ENCODE measurements around the gene KCNMB1. TPM values are rescaled to one million over a fixed set of nuclear protein-coding genes. Genes with fewer than 3 reads are reported as not detected.
A peak's percentile ranks its signal among the peaks of the same experiment; 100 is the strongest.

KCNMB1 gene
- total RNA-seq, result under 1 TPM; 0.74 to 0.83 TPM

DNA sequence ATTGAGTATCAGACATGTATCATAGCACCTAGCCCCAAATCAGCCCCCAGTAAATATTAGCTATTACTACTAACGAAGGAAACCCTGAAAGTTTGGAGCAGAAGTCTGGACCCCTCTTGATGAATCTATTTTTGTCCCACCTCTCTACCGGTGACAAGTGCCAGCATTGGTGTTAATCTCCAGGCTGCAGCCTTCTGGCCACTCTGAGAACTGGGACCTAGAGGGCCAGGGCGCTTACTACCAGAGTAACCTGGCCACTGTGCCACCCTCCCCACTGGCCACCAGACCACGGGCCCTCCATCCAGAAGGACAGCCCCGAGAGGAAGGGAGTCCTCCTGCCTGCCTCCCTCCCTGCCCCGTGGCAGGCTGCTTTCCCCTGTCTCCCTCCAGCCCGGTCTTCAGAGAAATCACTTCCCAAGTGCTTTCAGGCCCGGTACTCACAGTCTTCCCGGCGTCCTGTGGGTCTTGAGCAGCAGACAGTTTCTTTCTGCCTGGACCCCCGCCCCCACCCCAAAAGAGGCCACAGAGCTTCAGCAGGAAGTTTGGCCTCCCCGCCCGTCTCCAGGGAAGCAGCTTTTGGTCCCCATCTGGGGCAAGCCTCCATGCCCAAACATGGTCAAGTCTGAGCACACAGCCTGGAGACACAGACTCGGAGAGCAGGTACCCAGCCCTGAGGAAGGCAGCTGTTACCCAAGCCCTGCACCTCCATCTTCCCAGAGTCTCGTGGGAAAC, at the start of gene KCNMB1:
TSS of gene KCNMB1 (minus strand) at position 550 of the 732 bp plus-strand sequence. CDS start 3,920 bp downstream, outside the sequence.
- DNase-seq (ENCODE audit: low spot score), result no peak
- peaks cover 0 to 28% of the 10 kb centered on the region in 2 donors for H3K4me1 ChIP-seq
- peak within 1 kb of the TSS; percentile 78 to 86 for H3K27ac ChIP-seq
- no peak for TF ChIP-seq CTCF (IDR thresholded peaks at IDR 0.05)
- no peaks in the 10 kb centered on the region for H3K36me3 ChIP-seq
- H3K27me3 ChIP-seq, result no peaks in the 10 kb centered on the region
- H3K4me3 ChIP-seq, result peak within 1 kb of the TSS; percentile 42 to 46
- no peaks in the 10 kb centered on the region for H3K9me3 ChIP-seq

- Histone ChIP-seq H3K36me3 (no peaks in the 10 kb centered on the region), H3K9me3 (no peaks in the 10 kb centered on the region), H3K4me1 (no peaks in the 10 kb centered on the region), H3K27ac (no peak overlapping the region), H3K4me3 (no peak overlapping the region), H3K27me3 (no peaks in the 10 kb centered on the region)
- TF ChIP-seq CTCF (IDR thresholded peaks at IDR 0.05), result no peak
- peak; percentile 32 for DNase-seq (ENCODE audit: low spot score)
Observed at GRCh38 chr5:170438581-170438980, 49.4 kb upstream of the KCNMB1 start.

- TF ChIP-seq CTCF (IDR thresholded peaks at IDR 0.05), result no peak
- Histone ChIP-seq H3K4me1 (no peaks in the 10 kb centered on the region), H3K9me3 (peaks cover 0 to 2% of the 10 kb centered on the region in 2 donors), H3K36me3 (no peaks in the 10 kb centered on the region), H3K27ac (no peak overlapping the region), H3K4me3 (no peak overlapping the region), H3K27me3 (no peaks in the 10 kb centered on the region)
- DNase-seq (ENCODE audit: low spot score), result peak; percentile 48
Observed at GRCh38 chr5:170437621-170438375, 48.6 kb upstream of the KCNMB1 start.

- H3K27me3 ChIP-seq, result no peaks in the 10 kb centered on the region
- H3K27ac ChIP-seq, result no peak overlapping the region
- H3K9me3 ChIP-seq, result peaks cover 0 to 9% of the 10 kb centered on the region in 2 donors
- no peak overlapping the region for H3K4me3 ChIP-seq
- TF ChIP-seq CTCF (IDR thresholded peaks at IDR 0.05), result no peak
- peak; percentile 38 for DNase-seq (ENCODE audit: low spot score)
- H3K4me1 ChIP-seq, result no peaks in the 10 kb centered on the region
- H3K36me3 ChIP-seq, result no peaks in the 10 kb centered on the region
Observed at GRCh38 chr5:170436335-170436734, 47.2 kb upstream of the KCNMB1 start.

- Histone ChIP-seq H3K36me3 (no peaks in the 10 kb centered on the region), H3K27me3 (no peaks in the 10 kb centered on the region), H3K9me3 (peaks cover 0 to 9% of the 10 kb centered on the region in 2 donors), H3K27ac (no peak overlapping the region), H3K4me3 (no peak overlapping the region), H3K4me1 (no peaks in the 10 kb centered on the region)
- TF ChIP-seq CTCF (IDR thresholded peaks at IDR 0.05), result peak; percentile 96 to 97
- DNase-seq (ENCODE audit: low spot score), result peak; percentile 74
Observed at GRCh38 chr5:170434966-170435605, 45.9 kb upstream of the KCNMB1 start.

All from right atrium auricular region (tissue), 2 donors.